GM19238 (cell line): Measurements from ENCODE around the gene SFRP4.

Experiments used
- DNase-seq: peaks from one replicate; pipeline ENCODE4 v3.0.0; 2011; ENCODE audit warnings: low spot score; ENCODE audit not compliant: insufficient read length

The SFRP4 gene

GRCh38 chr7:37925620-37926019 is 9.0 kb upstream of the SFRP4 start:
- DNase-seq = no peak

GRCh38 chr7:37924491-37925041 is 7.9 kb upstream of the SFRP4 start:
- no peak for DNase-seq

GRCh38 chr7:37923996-37924395 is 7.4 kb upstream of the SFRP4 start:
- no peak for DNase-seq

GRCh38 chr7:37921876-37922275 is 5.3 kb upstream of the SFRP4 start:
- no peak for DNase-seq

- DNase-seq = no peak
Observed at GRCh38 chr7:37920849-37921805, 4.5 kb upstream of the SFRP4 start.

- no peak for DNase-seq
Observed at GRCh38 chr7:37920305-37920848, 3.8 kb upstream of the SFRP4 start, which contains the start of gene EPDR1. EPDR1 (plus strand) TSS chr7:37920640; CDS start chr7:37920940, 300 bp downstream.

GRCh38 chr7:37918526-37918925 is 1.9 kb upstream of the SFRP4 start:
- DNase-seq = no peak

GRCh38 chr7:37916017-37916672 is 472 bp downstream of the SFRP4 start:
- DNase-seq = no peak

- no peak for DNase-seq
Observed at GRCh38 chr7:37915438-37915837, 1.2 kb downstream of the SFRP4 start.

GRCh38 chr7:37912756-37913155 is 3.9 kb downstream of the SFRP4 start:
- DNase-seq = no peak

- no peak for DNase-seq
Observed at GRCh38 chr7:37908221-37908788, 8.3 kb downstream of the SFRP4 start.

- DNase-seq = no peak
Observed at GRCh38 chr7:37901890-37902524, 14.6 kb downstream of the SFRP4 start.

- no peak for DNase-seq
Observed at GRCh38 chr7:37901236-37901827, 15.3 kb downstream of the SFRP4 start.

GRCh38 chr7:37899712-37900247 is 16.8 kb downstream of the SFRP4 start:
- no peak for DNase-seq

GRCh38 chr7:37894671-37895070 is 21.9 kb downstream of the SFRP4 start:
- DNase-seq = no peak

- no peak for DNase-seq
Observed at GRCh38 chr7:37893359-37893758, 23.3 kb downstream of the SFRP4 start.

GRCh38 chr7:37882086-37882485 is 34.5 kb downstream of the SFRP4 start:
- DNase-seq = no peak
